GM21717 (cell line): ENCODE results near the gene FBXO11.
A peak's percentile ranks its signal among the peaks of the same experiment; 100 is the strongest.
"Not testable (repeated sequence)": the region's sequence is repeated elsewhere in the genome, so short reads cannot be mapped to it uniquely, and the experiment has no call there.

ENCODE experiments used
- ATAC-seq: cut with Tn5 transposase; IDR thresholded peaks from one replicate; pipeline ENCODE4 v1.9.1; 2021; ENCODE audit warnings: mild to moderate bottlenecking, moderate library complexity; ENCODE audit not compliant: unreplicated experiment

FBXO11 gene

DNA sequence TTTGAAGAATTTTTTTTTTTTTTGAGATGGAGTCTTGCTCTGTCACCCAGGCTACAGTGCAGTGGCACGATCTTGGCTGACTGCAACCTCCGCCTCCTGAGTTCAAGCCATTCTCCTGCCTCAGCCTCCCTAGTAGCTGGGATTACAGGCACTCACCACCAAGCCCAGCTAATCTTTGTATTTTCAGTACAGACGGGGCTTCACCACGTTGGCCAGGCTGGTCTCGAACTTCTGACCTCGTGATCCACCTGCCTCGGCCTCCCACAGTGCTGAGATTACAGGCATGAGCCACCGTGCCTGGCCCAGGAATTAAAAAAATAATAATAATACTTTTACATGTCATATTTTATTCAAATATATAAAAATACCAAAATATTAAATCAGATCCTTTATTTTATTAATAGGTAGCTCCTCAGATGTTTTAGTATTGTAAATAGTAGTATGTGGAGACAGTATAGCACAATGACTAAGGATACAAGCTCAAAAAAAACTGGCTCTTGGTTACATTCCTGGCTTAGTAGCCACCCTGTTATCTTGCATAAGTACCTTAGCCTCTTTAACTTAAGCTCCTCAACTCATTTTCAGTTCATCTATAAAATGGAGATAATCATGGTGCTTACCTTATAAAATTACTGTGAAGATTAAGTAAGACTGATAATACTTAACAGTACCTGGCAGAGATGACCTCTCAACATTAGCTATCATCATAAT, 53.1 kb downstream of the FBXO11 start:
- ATAC-seq: not testable (repeated sequence)

DNA sequence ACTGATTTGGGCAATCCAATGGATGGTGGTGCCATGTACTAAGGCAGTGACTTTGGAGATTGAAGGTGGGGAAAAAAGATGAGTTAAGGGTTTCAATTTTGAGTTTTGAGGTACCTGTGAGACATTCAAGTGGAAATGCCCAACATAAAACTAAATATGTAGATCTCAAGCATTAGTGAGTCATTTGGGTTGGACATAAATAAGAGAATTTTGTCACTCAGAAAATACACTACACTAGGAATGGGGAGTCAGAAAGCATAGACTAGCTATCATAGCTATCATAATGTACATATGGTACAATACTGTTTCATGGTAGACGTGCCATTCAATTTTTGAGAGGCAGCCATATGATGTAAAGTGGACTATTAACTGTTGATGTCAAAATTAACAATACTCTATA, 56.1 kb downstream of the FBXO11 start:
- ATAC-seq: no peak

DNA sequence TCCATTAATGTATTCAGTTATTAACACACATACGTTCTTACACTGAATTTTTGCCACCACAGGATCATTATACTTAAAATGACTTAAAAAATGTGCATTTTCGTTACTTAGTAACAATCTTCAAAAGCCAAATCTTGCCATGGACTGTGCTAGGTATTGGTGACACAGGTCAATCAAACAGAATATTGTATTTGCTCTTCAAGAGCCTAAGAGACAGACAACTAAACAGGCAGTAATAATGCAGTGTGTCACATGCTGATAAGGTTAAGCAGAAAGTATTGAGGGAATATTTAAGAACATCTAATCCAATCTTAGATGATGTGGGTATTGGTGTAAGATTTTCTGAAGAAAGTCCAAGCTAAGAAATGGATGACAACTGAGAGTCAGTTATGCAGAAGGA, 56.9 kb downstream of the FBXO11 start:
- no peak for ATAC-seq

GRCh38 chr2:47844162-47844561, 62.1 kb downstream of the FBXO11 start:
- no peak for ATAC-seq

DNA sequence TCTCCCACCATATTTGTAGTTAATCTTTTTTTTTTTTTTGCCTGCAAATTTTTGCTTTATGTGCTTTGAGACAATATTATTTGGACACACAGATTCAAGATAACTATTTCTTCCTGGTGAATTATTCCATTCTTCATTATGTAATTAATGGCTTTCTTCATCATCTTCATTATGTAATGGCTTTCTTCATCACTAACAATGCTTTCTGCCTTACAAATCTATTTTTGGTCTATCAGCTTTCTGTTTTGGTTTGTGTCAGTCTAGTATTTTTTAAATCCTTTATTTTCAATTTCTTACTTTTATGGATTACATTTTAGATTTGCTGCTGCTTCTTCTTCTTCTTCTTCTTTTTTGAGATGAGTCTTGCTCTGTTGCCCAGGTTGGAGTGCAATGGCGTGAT, 62.9 kb downstream of the FBXO11 start:
- no peak for ATAC-seq

- no peak for ATAC-seq
Measured at GRCh38 chr2:47842846-47843245, 63.5 kb downstream of the FBXO11 start.

DNA sequence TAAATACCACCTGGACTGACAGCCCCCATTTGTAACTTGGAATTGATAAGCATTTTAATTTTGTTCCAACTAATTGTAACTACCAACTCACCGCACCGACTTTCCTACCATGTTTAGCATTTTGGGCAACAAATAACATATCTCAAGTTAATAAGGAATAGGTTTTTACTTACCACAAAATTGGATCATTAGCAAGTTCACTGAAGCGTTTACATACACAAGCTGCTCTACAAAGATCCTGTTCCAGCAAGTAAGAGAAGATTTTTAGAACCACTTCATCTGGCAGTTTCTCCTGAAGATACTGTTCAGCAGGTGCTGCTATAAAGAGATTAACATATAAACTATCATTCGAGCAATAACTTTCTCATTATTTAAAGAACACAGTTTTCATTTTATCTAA, 67.6 kb downstream of the FBXO11 start:
- ATAC-seq: no peak

GRCh38 chr2:47838249-47838648, 68.0 kb downstream of the FBXO11 start:
- no peak for ATAC-seq

DNA sequence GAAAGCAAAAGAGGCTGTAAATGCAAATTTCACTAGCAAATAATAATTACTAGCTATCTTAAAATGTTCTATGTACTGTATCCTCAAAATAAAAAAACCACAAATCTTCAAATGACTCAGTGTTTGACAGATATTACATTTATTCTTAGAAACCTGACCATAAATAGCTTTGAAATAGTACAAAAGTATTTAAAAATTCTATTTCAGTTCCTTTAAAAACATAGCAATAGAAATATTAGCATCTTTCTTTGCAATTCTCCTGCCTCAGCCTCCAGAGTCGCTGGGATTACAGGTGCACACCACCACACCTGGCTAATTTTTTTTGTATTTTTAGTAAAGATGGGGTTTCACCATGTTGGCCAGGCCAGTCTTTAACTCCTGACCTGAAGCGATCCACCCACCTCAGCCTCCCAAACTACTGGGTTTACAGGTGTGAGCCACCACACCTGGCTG, 72.8 kb downstream of the FBXO11 start:
- ATAC-seq: peak; percentile 72

- ATAC-seq: no peak
Measured at GRCh38 chr2:47822518-47822917, 83.8 kb downstream of the FBXO11 start.

DNA sequence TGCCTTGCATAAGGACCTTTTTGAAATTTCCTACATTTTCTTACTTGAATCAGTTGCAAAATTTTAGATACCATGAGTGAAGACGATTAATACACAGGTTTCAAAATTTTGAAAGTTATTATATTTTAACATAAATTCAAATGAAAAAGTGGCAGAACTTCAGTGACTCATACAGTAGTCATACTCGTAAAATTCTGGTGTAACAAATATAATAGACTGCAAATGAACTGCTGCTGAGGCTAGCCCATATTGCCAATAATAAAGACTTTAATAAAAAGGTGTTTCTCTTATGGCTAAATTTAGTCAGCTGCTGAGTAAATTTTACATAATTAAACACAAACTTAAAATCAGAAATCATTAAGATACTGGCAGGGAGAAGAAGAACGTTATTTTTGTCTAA, 86.5 kb downstream of the FBXO11 start:
- ATAC-seq: no peak

DNA sequence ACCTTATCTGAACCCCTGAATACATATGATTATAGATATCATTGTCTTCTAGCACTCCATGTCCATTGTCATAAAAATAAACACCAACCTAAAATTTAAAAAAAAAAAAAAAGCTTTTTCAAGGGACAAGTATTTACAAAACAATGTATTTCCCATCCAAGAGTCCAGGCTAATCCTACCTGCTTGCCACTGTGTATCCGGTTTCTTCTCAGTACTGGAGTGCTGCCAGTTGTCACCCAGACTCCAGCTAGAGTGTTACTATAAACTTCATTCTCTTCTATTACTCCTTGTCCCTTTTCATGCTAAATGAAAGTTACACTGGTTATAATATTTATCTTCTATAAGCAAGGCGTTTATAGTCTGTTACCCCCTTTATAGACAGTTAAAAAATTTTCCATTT, 87.5 kb downstream of the FBXO11 start:
- ATAC-seq: no peak

- no peak for ATAC-seq
Measured at GRCh38 chr2:47815764-47816163, 90.5 kb downstream of the FBXO11 start.

DNA sequence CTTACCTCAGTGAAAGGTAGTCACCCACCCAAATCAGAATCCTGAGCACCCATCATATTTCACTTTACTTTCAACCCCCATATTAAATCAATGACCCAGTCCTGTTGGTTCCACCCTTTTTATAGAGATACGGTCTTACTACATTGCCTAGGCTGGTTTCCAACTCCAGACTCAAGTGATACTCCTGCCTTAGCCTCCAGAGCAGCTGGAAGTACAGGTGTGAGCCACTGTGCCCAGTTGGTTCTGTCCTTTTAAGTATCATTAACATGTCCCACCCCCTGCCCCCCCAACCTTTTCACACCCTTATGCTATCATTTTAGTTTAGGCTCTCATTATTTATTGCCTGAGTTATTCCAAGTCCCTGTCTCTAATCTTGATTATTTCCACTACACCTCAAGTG, 94.6 kb downstream of the FBXO11 start:
- no peak for ATAC-seq

- ATAC-seq: no peak
Measured at GRCh38 chr2:47810850-47811249, 95.4 kb downstream of the FBXO11 start.

DNA sequence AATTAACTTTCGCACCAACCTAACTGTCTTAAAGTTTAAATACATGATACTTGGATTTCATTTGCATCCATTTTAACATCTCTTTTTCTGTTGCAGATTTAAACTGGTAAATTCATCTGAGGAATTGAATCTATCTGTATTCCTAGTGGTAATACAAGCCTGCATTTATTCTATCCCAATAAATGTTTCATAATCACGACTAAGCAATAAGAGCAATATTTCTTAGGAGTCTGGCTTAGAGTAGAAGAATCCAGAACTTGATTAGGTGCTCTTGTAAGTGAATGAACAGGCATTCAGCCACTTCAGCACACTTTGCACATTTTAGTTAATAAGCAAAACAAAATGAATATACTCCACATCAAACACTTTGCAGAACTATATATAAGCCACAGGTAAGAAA, 96.4 kb downstream of the FBXO11 start:
- no peak for ATAC-seq

DNA sequence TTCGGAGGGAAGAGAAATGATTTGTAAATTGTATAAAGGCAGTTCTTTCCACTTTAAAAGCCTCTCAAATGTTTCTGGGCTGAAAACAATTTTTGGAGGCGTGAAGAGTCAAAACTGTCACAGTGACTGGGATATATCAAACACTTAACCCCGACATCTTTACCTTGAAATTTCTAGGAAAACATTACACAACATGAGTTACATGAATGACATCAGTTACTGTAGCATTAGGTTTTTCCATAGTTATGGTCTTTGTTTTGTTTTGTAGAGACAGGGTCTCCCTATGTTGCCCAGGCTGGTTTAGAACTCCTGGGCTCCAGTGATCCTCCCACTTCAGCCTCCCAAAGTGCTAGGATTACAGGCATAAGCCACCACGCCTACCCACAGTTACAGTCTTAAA, 97.7 kb downstream of the FBXO11 start:
- ATAC-seq: no peak

DNA sequence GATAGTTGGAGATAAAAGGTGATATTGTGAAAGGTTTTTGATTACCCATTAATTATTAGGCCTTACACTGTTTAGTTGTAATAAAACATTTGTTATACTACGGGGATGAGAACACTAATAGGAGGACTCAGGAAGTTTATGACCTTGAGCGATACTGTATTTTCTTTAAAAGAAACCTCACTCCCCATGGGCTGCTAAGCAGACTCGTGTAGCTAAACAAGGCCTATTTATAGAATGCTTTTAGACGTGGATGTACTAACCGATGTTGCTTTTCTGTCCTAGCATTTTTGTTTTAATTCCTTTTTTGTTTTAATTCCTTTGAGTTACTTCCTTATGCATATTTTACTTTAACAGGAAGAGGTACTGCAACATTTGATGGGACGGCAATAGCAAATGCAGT, 100.4 kb downstream of the FBXO11 start:
- ATAC-seq: no peak

DNA sequence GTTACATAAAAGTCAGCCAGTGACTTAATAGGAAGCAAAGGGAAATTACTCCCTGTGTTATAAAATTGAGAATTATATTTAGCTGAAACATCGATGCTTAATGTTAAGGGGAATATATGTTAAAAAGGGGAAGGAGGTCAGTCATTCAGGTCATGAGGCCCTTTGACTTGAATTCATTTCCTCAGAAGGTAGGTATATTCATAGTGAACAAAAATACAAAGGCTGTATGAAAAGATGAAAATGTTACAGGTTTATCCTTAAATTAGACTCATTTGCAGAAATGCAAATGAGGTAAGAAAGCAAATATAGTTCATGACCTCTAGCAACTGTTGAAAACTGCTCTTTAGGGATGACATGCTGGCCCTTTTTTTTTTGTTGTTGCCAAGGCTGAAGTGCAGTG, 102.5 kb downstream of the FBXO11 start:
- no peak for ATAC-seq

- no peak for ATAC-seq
Measured at GRCh38 chr2:47803363-47803762, 102.9 kb downstream of the FBXO11 start.

GRCh38 chr2:47801118-47801517, 105.2 kb downstream of the FBXO11 start:
- ATAC-seq: no peak

DNA sequence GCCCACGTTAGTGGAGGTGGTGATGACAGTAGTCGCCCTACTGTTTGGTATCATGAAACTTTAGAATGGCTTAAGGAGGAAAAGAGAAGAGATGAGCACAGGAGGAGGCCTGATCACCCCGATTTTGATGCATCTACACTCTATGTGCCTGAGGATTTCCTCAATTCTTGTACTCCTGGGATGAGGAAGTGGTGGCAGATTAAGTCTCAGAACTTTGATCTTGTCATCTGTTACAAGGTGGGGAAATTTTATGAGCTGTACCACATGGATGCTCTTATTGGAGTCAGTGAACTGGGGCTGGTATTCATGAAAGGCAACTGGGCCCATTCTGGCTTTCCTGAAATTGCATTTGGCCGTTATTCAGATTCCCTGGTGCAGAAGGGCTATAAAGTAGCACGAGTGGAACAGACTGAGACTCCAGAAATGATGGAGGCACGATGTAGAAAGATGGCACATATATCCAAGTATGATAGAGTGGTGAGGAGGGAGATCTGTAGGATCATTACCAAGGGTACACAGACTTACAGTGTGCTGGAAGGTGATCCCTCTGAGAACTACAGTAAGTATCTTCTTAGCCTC, 107.2 kb downstream of the FBXO11 start:
- no peak for ATAC-seq

DNA sequence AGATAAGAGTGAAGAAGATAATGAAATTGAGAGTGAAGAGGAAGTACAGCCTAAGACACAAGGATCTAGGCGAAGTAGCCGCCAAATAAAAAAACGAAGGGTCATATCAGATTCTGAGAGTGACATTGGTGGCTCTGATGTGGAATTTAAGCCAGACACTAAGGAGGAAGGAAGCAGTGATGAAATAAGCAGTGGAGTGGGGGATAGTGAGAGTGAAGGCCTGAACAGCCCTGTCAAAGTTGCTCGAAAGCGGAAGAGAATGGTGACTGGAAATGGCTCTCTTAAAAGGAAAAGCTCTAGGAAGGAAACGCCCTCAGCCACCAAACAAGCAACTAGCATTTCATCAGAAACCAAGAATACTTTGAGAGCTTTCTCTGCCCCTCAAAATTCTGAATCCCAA, 107.7 kb downstream of the FBXO11 start:
- no peak for ATAC-seq
